GM15510 (cell line): ENCODE results near the gene PDE9A.

Source experiments
- POLR2A ChIP-seq: IDR thresholded peaks from 3 replicates; pipeline ENCODE4 v1.6.1; 2011; ENCODE audit warnings: borderline replicate concordance; ENCODE audit not compliant: insufficient read length; ENCODE audit errors: extremely low read depth

Gene PDE9A

GRCh38 chr21:42760951-42761751, 107.7 kb downstream of the PDE9A start:
- TF ChIP-seq POLR2A: no peak

GRCh38 chr21:42761776-42762335, 108.4 kb downstream of the PDE9A start:
- TF ChIP-seq POLR2A: no peak

DNA sequence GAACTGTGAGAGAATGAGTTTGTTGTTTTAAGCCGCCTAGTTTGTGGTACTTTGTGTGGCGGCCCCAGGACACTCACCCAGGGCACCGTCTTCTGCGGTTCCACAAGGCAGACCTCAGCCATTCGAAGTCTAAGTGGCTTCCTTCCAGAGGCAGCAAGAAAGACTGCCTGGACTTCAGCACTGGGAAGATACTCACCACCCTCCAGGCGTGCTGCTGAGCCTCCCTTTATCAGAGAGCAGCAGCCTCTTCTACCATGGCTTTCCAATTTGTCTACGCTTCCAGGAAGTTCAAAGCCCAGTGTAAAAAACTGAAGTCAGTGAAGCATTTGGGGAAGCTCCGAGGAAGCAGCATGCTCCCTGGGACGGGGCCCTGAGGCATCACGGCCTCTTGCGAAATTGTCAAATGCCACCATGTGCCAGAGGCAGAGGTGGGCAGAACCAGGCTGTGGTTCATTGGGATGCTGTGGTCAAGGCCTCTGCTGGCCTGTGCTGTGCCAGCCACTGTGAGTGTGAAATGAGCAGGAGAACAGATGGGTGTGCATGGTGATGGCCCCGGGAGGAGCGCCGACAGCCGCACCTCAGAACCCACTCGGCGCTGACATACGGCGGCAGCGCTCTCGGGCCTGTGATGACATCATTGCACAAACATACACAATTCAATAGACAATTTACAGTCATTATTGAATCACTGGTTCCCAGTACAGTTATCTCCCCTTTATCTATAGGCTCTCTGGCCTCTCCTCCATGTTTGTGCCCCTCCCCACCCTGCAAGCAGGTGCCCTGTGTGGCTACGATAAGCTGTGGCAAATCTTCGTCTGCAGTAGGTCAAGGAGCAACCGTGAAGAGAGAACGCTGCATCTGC, 110.4 kb downstream of the PDE9A start:
- no peak for TF ChIP-seq POLR2A

DNA sequence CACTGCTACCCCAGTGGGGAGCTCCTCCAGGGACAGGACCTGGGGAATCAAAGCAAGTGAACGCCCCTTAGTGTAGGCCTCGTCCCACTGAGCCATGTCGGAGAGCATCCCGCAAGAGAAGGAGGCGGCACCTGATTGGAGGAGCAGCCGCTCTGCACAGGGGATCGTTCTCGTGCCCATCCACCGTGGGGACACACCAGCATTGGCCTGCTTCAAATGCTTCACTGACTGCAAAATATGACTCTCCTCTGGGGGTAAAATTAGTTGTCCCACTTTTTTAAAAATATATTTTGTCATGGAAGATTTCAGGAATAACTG, 111.0 kb downstream of the PDE9A start:
- no peak for TF ChIP-seq POLR2A

DNA sequence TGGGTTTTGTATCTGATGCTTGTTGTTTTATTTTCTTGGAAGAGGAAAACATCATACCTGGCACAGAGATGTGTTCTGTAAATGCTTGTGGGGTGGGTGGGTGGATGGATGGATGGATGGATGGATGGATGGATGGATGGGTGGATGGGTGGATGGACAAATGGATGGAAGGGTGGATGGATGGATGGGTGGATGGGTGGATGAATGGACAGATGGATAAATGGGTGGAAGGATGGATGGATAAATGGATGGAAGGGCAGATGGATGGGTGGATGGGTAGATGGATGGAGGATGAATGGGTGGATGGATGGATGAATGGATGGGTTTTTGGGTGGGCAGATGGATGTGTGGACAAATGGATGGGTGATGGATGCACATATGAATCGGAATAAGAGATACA, 111.5 kb downstream of the PDE9A start:
- TF ChIP-seq POLR2A: no peak

- no peak for TF ChIP-seq POLR2A
These were observed 112.2 kb downstream of the PDE9A start for GRCh38 chr21:42765656-42766055.

DNA sequence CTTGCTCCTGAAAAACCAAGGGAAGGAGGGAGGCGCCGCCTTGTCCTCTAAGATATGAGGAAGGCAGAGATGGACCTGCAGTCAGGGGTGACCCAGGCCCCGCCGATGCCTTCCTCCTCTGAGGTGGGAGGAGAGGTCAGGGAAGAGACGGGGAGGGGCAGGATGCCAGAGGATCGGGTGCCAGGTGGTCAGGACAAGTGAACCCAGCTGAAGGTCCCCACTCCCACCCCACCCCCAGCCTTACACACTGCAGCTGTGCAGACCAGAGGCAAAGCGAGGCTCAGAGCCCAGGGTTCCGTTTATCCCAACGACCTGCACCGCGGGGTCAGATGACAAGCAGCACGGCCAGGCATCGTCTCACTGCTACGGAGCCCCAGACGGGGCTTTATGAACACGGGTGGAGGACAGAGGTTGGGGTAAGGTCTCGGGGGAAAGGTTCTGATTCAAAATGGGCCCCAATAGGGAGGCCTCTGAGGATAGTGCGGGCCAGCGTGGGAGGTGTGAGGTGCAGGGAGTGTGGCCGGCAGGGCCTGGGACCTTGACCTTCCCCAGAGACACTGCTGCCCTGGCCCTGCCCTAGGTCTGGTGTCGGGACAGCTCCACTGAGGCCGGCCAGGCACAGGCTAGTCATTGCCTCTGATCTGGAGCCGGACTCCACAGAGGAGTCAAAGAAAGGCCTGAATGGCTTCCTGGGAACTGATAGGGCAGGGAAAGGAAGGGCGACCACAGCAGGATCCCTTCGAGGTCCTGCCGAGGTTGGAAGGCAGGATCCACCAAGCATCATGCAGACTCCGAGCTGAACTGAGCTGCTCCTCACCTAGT, 113.5 kb downstream of the PDE9A start:
- no peak for TF ChIP-seq POLR2A

GRCh38 chr21:42767561-42767835, 114.1 kb downstream of the PDE9A start:
- TF ChIP-seq POLR2A: no peak

- no peak for TF ChIP-seq POLR2A
These were observed 115.1 kb downstream of the PDE9A start for GRCh38 chr21:42768324-42769121.

GRCh38 chr21:42769183-42769819, 115.9 kb downstream of the PDE9A start:
- TF ChIP-seq POLR2A: no peak

DNA sequence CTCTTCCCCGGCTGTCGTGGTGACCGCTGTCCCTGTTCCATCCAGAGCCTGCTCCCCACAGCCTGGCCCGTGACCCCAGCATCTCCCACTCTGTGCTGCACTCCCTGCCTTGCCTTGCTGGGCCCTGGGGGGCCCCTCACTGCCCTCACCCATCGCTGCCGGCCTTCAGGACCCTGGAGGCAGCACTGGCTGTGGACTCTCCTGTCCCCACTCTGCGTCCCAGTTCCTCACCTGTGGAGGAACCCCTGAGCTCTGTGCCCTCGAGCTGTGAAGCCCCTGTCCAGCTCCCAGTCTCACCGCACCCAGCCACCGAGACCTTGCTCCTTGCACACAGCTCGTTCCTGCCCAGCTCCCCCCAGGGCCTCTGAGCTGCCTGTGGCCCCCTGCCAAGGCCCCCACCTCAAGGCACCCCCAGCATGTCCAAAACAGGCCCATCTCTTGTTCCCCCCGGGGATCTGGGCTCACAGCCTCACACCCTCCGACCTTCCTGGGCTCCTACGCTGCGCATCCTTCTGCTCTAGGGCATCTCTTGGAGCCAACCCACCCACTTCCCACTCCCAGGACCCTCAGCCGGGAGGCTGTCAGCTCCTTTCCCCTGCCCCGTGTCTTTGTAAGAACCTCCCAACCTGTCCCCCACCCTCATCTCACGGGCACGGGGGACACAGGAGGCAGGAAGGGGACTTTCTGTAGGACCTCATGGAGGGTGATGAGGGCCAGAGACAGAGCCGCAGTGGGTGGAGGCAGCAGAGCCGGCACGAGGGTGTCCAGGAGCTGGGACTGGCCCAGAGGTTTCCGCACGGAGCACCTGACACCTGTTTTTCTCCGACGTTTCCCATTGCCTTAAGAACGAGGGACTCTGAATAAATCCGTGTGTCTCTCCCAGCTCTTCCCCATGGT, 116.6 kb downstream of the PDE9A start:
- TF ChIP-seq POLR2A: no peak

- no peak for TF ChIP-seq POLR2A
These were observed 117.5 kb downstream of the PDE9A start for GRCh38 chr21:42770717-42771502.

DNA sequence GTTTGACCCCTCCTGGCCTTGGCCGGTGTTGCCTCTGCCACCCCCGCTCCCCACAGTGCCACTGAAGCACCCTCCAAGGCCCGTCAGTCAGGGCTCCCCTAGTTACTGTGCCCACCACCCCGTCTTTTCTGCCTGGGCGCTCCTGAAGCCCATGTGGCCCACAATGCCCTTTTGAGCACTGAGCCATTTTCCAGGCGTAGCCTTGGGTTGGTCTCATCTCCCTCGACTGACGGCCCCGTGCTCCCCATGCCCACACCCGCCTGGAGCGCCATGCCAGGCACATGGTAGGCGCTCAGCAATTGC, 118.0 kb downstream of the PDE9A start:
- TF ChIP-seq POLR2A: no peak

DNA sequence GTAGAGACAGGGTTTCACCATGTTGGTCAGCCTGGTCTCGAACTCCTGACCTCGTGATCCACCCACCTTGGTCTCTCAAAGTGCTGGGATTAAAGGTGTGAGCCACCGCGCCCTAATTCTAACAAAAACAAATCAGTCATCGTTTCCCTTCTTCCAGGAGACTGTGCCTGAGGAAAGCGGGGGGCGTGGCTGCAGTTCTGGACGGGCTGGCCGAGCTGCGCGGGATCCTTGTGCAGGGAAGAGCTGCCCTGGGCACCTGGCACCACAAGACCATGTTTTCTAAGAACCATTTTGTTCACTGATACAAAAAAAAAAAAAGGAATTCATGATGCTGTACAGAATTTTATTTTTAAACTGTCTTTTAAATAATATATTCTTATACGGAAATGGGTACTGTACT, 121.7 kb downstream of the PDE9A start:
- TF ChIP-seq POLR2A: no peak
